ENCODE data around the gene ELK4.

The ELK4 gene

DNA sequence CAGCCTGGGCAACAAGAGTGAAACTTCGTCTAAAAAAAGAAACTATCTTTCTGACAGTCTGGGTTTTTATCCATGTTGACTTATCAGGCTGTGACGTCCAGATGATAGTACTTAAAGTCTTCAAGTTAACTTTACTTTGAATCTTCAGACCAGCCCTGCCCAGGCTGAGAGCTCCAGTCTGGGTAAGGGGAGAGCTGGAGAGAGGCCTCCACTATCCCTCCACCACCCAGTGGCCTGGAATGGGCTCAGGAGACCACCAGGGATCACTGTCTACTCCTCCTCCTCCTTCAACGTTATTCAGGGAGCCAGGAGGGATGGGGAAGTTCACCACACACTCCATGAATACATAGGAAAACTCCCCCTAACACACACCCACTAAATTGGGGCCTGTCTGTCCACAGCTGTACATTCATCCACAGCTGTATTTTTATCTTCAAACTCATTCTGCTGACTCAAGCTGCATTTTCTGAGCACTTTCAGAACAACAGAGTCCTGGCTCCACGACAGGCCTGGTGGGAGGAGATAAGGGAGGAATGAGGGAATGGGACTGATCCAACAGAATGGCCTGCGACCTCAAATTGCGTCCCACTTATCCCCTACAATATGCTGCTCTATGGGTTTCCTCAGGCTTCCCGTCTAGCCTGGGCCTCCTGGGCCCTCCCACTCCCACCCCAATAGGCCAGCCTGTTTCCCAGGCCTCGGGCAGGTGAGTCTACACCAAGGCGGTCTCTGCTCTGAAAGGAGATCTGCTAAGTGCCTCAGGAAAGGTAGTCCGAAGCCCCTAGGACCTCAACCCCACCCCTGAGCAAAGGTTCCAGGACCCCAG lies 46.7 kb upstream of the ELK4 start:
- H3K27ac ChIP-seq (ENCODE audit: low read depth, low read length), result no peak overlapping the region
- peaks cover 4 to 13% of the 10 kb centered on the region in 2 experiments for H3K4me1 ChIP-seq (ENCODE audit: control insufficient read depth in 1 of 2, insufficient read depth in 2 of 2, low read length in 2 of 2)
- no peak overlapping the region for H2AFZ ChIP-seq (ENCODE audit: insufficient read depth, low read length, poor library complexity)
- H3K4me2 ChIP-seq (ENCODE audit: low read length), result no peak overlapping the region
- no peak overlapping the region for H3K18ac ChIP-seq (ENCODE audit: low read length)
- H3K27me3 ChIP-seq (ENCODE audit: insufficient read depth, low read length), result no peaks in the 10 kb centered on the region
- H4K91ac ChIP-seq (ENCODE audit: low read depth, low read length), result no peak overlapping the region
- H3K79me1 ChIP-seq (ENCODE audit: low read length), result peaks cover 6% of the 10 kb centered on the region
- H2AK5ac ChIP-seq (ENCODE audit: low read length), result no peak overlapping the region
- no peak overlapping the region for H2BK12ac ChIP-seq (ENCODE audit: low read length)
- no peak overlapping the region for H2BK5ac ChIP-seq (ENCODE audit: low read depth, low read length, poor library complexity)
- H3K79me2 ChIP-seq (ENCODE audit: control insufficient read depth, insufficient read depth, low read length, poor library complexity), result no peaks in the 10 kb centered on the region
- no CpG with 5 or more reads among the region's 10 CpGs for WGBS (ENCODE audit: extremely low coverage, insufficient coverage, insufficient read length)
- H3K36me3 ChIP-seq (ENCODE audit: control insufficient read depth in 1 of 2, insufficient read depth in 2 of 2, low read length in 2 of 2), result no peaks in the 10 kb centered on the region
- H3K9me3 ChIP-seq (ENCODE audit: insufficient read depth, low read depth, low read length), result peaks cover 2% of the 10 kb centered on the region
- H3K4ac ChIP-seq (ENCODE audit: low read depth, low read length), result no peak overlapping the region
- H3K4me3 ChIP-seq (ENCODE audit: low read depth, low read length), result no peak overlapping the region
- no peak overlapping the region for H4K8ac ChIP-seq (ENCODE audit: low read depth, low read length)
- no peak for DNase-seq
- H3K23ac ChIP-seq (ENCODE audit: low read length), result no peak overlapping the region
- H3K14ac ChIP-seq (ENCODE audit: low read length), result no peak overlapping the region
- H2BK120ac ChIP-seq (ENCODE audit: insufficient read depth, low read length, poor library complexity), result no peak overlapping the region
- no peak overlapping the region for H3K9ac ChIP-seq (ENCODE audit: low read length)
- H4K12ac ChIP-seq (ENCODE audit: low read depth, low read length), result no peak overlapping the region

DNA sequence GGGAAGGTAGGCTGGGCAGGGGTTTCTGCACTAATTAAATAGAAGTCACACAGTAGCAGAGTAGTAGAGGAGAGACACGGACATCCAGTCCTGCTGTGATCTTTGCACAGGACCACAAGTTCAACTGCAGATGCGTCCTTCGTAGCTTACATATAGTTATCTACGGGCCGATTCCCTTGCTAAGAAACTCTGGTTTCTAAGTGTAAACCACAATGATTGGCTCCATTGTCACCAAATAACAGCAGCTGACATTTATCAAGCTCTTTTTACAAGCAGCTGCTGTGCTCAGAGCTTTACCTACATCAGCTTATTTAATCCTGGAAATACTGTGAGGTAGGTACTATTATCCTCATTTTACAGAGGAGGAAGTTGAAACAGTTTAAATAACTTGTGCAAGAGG lies 45.4 kb upstream of the ELK4 start:
- H3K36me3 ChIP-seq (ENCODE audit: control insufficient read depth in 1 of 2, insufficient read depth in 2 of 2, low read length in 2 of 2), result no peaks in the 10 kb centered on the region
- no peak overlapping the region for H2AFZ ChIP-seq (ENCODE audit: insufficient read depth, low read length, poor library complexity)
- no peak overlapping the region for H3K27ac ChIP-seq (ENCODE audit: low read depth, low read length)

DNA sequence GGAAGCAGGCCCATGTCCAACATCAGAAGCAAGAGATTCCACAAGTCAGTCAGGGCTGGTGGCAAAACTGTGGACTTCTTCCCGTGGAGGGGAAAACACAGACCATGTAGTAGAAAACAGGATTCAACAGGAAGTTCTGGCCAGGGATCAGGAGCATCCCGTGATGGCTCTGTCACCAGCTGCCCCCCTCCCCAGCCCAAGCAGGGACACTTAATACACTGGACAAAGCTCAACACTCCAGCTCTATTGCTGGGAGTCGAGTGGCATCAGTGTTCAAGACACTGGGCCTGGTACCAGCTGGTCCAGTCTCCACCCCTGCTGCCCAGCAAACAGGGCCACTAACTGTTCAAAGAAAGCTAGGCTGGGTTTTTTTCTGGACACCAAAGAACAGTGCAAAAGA lies 44.8 kb upstream of the ELK4 start:
- Histone ChIP-seq H3K27me3 (ENCODE audit: insufficient read depth, low read length) (no peaks in the 10 kb centered on the region), H3K23ac (ENCODE audit: low read length) (no peak overlapping the region), H3K27ac (ENCODE audit: low read depth, low read length) (no peak overlapping the region), H3K4me2 (ENCODE audit: low read length) (no peak overlapping the region), H3K9ac (ENCODE audit: low read length) (no peak overlapping the region), H4K12ac (ENCODE audit: low read depth, low read length) (no peak overlapping the region), H4K91ac (ENCODE audit: low read depth, low read length) (no peak overlapping the region), H2BK12ac (ENCODE audit: low read length) (no peak overlapping the region), H3K14ac (ENCODE audit: low read length) (no peak overlapping the region), H3K4ac (ENCODE audit: low read depth, low read length) (no peak overlapping the region), H4K8ac (ENCODE audit: low read depth, low read length) (no peak overlapping the region), H3K4me1 (ENCODE audit: control insufficient read depth in 1 of 2, insufficient read depth in 2 of 2, low read length in 2 of 2) (peaks cover 6 to 19% of the 10 kb centered on the region in 2 experiments), H3K9me3 (ENCODE audit: insufficient read depth, low read depth, low read length) (no peaks in the 10 kb centered on the region), H3K79me1 (ENCODE audit: low read length) (peaks cover 6% of the 10 kb centered on the region), H2BK5ac (ENCODE audit: low read depth, low read length, poor library complexity) (no peak overlapping the region), H2AK5ac (ENCODE audit: low read length) (no peak overlapping the region), H3K4me3 (ENCODE audit: low read depth, low read length) (no peak overlapping the region), H3K18ac (ENCODE audit: low read length) (no peak overlapping the region), H3K79me2 (ENCODE audit: control insufficient read depth, insufficient read depth, low read length, poor library complexity) (no peaks in the 10 kb centered on the region), H2BK120ac (ENCODE audit: insufficient read depth, low read length, poor library complexity) (no peak overlapping the region), H3K36me3 (ENCODE audit: control insufficient read depth in 1 of 2, insufficient read depth in 2 of 2, low read length in 2 of 2) (no peaks in the 10 kb centered on the region), H2AFZ (ENCODE audit: insufficient read depth, low read length, poor library complexity) (no peak overlapping the region)
- no CpG with 5 or more reads among the region's 3 CpGs for WGBS (ENCODE audit: extremely low coverage, insufficient coverage, insufficient read length)
- DNase-seq, result no peak

More for the DNA sequence above, 45.4 kb upstream of the ELK4 start:
- no peak overlapping the region for H2BK5ac ChIP-seq (ENCODE audit: low read depth, low read length, poor library complexity)
- H3K79me2 ChIP-seq (ENCODE audit: control insufficient read depth, insufficient read depth, low read length, poor library complexity), result no peaks in the 10 kb centered on the region
- no peak overlapping the region for H4K8ac ChIP-seq (ENCODE audit: low read depth, low read length)
- no peak overlapping the region for H3K9ac ChIP-seq (ENCODE audit: low read length)
- no peak for DNase-seq
- H4K12ac ChIP-seq (ENCODE audit: low read depth, low read length), result no peak overlapping the region
- H3K79me1 ChIP-seq (ENCODE audit: low read length), result peaks cover 6% of the 10 kb centered on the region
- no CpG with 5 or more reads among the region's 5 CpGs for WGBS (ENCODE audit: extremely low coverage, insufficient coverage, insufficient read length)
- no peak overlapping the region for H2AK5ac ChIP-seq (ENCODE audit: low read length)
- no peaks in the 10 kb centered on the region for H3K27me3 ChIP-seq (ENCODE audit: insufficient read depth, low read length)
- no peak overlapping the region for H3K4me3 ChIP-seq (ENCODE audit: low read depth, low read length)
- no peak overlapping the region for H3K4me2 ChIP-seq (ENCODE audit: low read length)
- H3K23ac ChIP-seq (ENCODE audit: low read length), result no peak overlapping the region
- no peaks in the 10 kb centered on the region for H3K9me3 ChIP-seq (ENCODE audit: insufficient read depth, low read depth, low read length)
- H3K4me1 ChIP-seq (ENCODE audit: control insufficient read depth in 1 of 2, insufficient read depth in 2 of 2, low read length in 2 of 2), result peaks cover 4 to 13% of the 10 kb centered on the region in 2 experiments
- H3K14ac ChIP-seq (ENCODE audit: low read length), result no peak overlapping the region
- H2BK120ac ChIP-seq (ENCODE audit: insufficient read depth, low read length, poor library complexity), result no peak overlapping the region
- H3K4ac ChIP-seq (ENCODE audit: low read depth, low read length), result no peak overlapping the region
- no peak overlapping the region for H4K91ac ChIP-seq (ENCODE audit: low read depth, low read length)
- H3K18ac ChIP-seq (ENCODE audit: low read length), result no peak overlapping the region
- no peak overlapping the region for H2BK12ac ChIP-seq (ENCODE audit: low read length)

DNA sequence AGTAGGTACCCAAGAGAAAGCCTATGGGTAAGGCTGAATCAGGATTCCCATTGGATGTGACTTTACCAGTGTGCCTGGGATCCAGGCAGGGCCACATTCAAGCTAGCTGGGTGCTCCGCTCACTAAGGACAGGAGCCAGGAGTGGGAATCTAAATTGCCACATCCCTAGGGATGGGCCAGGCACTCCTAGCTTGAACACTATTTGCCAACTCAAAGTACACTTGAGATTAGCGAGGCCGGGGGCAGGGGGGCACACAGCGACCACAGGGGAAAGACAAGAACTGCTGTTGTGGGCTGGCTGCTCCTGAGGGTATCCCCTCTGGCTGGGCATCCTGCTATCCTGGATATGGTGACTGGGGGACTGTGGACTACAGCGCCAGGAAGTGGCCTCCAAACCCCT lies 44.2 kb upstream of the ELK4 start:
- Histone ChIP-seq H4K8ac (ENCODE audit: low read depth, low read length) (no peak overlapping the region), H2AK5ac (ENCODE audit: low read length) (no peak overlapping the region), H3K23ac (ENCODE audit: low read length) (no peak overlapping the region), H3K27me3 (ENCODE audit: insufficient read depth, low read length) (no peaks in the 10 kb centered on the region), H2AFZ (ENCODE audit: insufficient read depth, low read length, poor library complexity) (no peak overlapping the region), H3K9ac (ENCODE audit: low read length) (no peak overlapping the region), H3K36me3 (ENCODE audit: control insufficient read depth in 1 of 2, insufficient read depth in 2 of 2, low read length in 2 of 2) (no peaks in the 10 kb centered on the region), H3K9me3 (ENCODE audit: insufficient read depth, low read depth, low read length) (no peaks in the 10 kb centered on the region), H3K14ac (ENCODE audit: low read length) (no peak overlapping the region), H2BK120ac (ENCODE audit: insufficient read depth, low read length, poor library complexity) (no peak overlapping the region), H3K4me1 (ENCODE audit: control insufficient read depth in 1 of 2, insufficient read depth in 2 of 2, low read length in 2 of 2) (peaks cover 10 to 22% of the 10 kb centered on the region in 2 experiments), H3K4me3 (ENCODE audit: low read depth, low read length) (no peak overlapping the region), H3K79me1 (ENCODE audit: low read length) (peaks cover 6% of the 10 kb centered on the region), H4K12ac (ENCODE audit: low read depth, low read length) (no peak overlapping the region), H3K79me2 (ENCODE audit: control insufficient read depth, insufficient read depth, low read length, poor library complexity) (no peaks in the 10 kb centered on the region), H3K4me2 (ENCODE audit: low read length) (no peak overlapping the region), H2BK5ac (ENCODE audit: low read depth, low read length, poor library complexity) (no peak overlapping the region), H4K91ac (ENCODE audit: low read depth, low read length) (no peak overlapping the region), H3K18ac (ENCODE audit: low read length) (no peak overlapping the region), H2BK12ac (ENCODE audit: low read length) (no peak overlapping the region), H3K4ac (ENCODE audit: low read depth, low read length) (no peak overlapping the region), H3K27ac (ENCODE audit: low read depth, low read length) (no peak overlapping the region)
- DNase-seq, result no peak
- no CpG with 5 or more reads among the region's 5 CpGs for WGBS (ENCODE audit: extremely low coverage, insufficient coverage, insufficient read length)

Measured in trophoblast cell (in vitro differentiated cells and primary cell).